Mesenchymal stem cell (in vitro differentiated cells and primary cell): ENCODE measurements around the gene IL1RL2.

ENCODE experiments used
- DNase-seq: peaks from one replicate; pipeline ENCODE4 v3.0.0-alpha.2; 2013
- H2AFZ ChIP-seq: one replicate; pipeline ENCODE4 v1.6.1; 2013; ENCODE audit warnings: low read depth, mild to moderate bottlenecking, control low read depth, inconsistent platforms, low read length, moderate library complexity
- H2AK5ac ChIP-seq: 2 replicates; pipeline ENCODE4 v1.6.1; 2013; ENCODE audit warnings: low read length, moderate library complexity, mild to moderate bottlenecking, inconsistent platforms; ENCODE audit not compliant: severe bottlenecking
- H2BK120ac ChIP-seq: one replicate; pipeline ENCODE4 v1.6.1; 2013; ENCODE audit warnings: low read depth, mild to moderate bottlenecking, inconsistent platforms, low read length, moderate library complexity
- H2BK12ac ChIP-seq, 2 experiments: one replicate each; pipeline ENCODE4 v1.6.1; 2013; ENCODE audit warnings: inconsistent platforms in 2 of 2, low read length in 2 of 2, mild to moderate bottlenecking in 2 of 2, moderate library complexity in 2 of 2, control low read depth in 1 of 2
- H2BK15ac ChIP-seq: one replicate; pipeline ENCODE4 v1.6.1; 2013; ENCODE audit warnings: mild to moderate bottlenecking, low read depth, inconsistent platforms; ENCODE audit not compliant: poor library complexity, severe bottlenecking
- H2BK5ac ChIP-seq: 2 replicates; pipeline ENCODE4 v1.6.1; 2013; ENCODE audit warnings: low read depth, mild to moderate bottlenecking, low read length, control low read depth, inconsistent platforms; ENCODE audit not compliant: poor library complexity, severe bottlenecking
- H3K14ac ChIP-seq, 2 experiments: one replicate each; pipeline ENCODE4 v1.6.1; 2013; ENCODE audit warnings: inconsistent platforms in 2 of 2, low read length in 2 of 2, control low read depth in 1 of 2, mild to moderate bottlenecking in 1 of 2, moderate library complexity in 1 of 2
- H3K18ac ChIP-seq, 2 experiments: one replicate each; pipeline ENCODE4 v1.6.1; 2013; ENCODE audit warnings: inconsistent platforms in 2 of 2, low read length in 2 of 2, control low read depth in 1 of 2, low read depth in 1 of 2, mild to moderate bottlenecking in 1 of 2
- H3K23ac ChIP-seq, 2 experiments: one replicate each; pipeline ENCODE4 v1.6.1; 2013; ENCODE audit warnings: inconsistent platforms in 2 of 2, low read length in 2 of 2, mild to moderate bottlenecking in 2 of 2, moderate library complexity in 2 of 2, control low read depth in 1 of 2
- H3K27ac ChIP-seq: 2 replicates; pipeline ENCODE4 v1.5.1; 2013; ENCODE audit warnings: mild to moderate bottlenecking, moderate library complexity, low read length, control low read depth, inconsistent platforms; ENCODE audit not compliant: poor library complexity, severe bottlenecking
- H3K27me3 ChIP-seq, 2 experiments: 2 replicates each; pipeline versions ENCODE4 v1.6.1 to v1.7.0; 2013; ENCODE audit warnings: low read length in 2 of 2, mild to moderate bottlenecking in 2 of 2, moderate library complexity in 2 of 2, control low read depth in 1 of 2, inconsistent platforms in 1 of 2; ENCODE audit not compliant: control insufficient read depth in 1 of 2, insufficient read depth in 1 of 2
- H3K36me3 ChIP-seq, 2 experiments: 2 replicates each; pipeline versions ENCODE4 v1.6.1 to v1.7.0; 2013; ENCODE audit warnings: low read length in 2 of 2, control low read depth in 1 of 2, inconsistent platforms in 1 of 2, low read depth in 1 of 2, mild to moderate bottlenecking in 1 of 2; ENCODE audit not compliant: insufficient read depth in 2 of 2, control insufficient read depth in 1 of 2
- H3K4ac ChIP-seq, 2 experiments: one replicate each; pipeline ENCODE4 v1.6.1; 2013; ENCODE audit warnings: inconsistent platforms in 2 of 2, low read length in 2 of 2, mild to moderate bottlenecking in 2 of 2, moderate library complexity in 2 of 2, control low read depth in 1 of 2, low read depth in 1 of 2
- H3K4me1 ChIP-seq: 2 replicates; pipeline ENCODE4 v1.6.1; 2013; ENCODE audit warnings: low read depth, low read length, control low read depth; ENCODE audit not compliant: control insufficient read depth, insufficient read depth
- H3K4me2 ChIP-seq: 2 replicates; pipeline ENCODE4 v1.6.1; 2013; ENCODE audit warnings: low read length, mild to moderate bottlenecking, inconsistent platforms; ENCODE audit not compliant: poor library complexity, severe bottlenecking
- H3K4me3 ChIP-seq, 2 experiments: 2 replicates each; pipeline versions ENCODE4 v1.5.1 to v1.7.0; 2013; ENCODE audit warnings: low read length in 2 of 2, mild to moderate bottlenecking in 2 of 2, control low read depth in 1 of 2, low read depth in 1 of 2; ENCODE audit not compliant: insufficient read depth in 1 of 2
- H3K79me1 ChIP-seq: replicated peaks from 2 replicates; pipeline ENCODE4 v1.6.1; 2013; ENCODE audit warnings: mild to moderate bottlenecking, control low read depth, low read length, inconsistent platforms; ENCODE audit not compliant: poor library complexity, severe bottlenecking
- H3K9ac ChIP-seq: 2 replicates; pipeline ENCODE4 v1.7.0; 2013; ENCODE audit warnings: mild to moderate bottlenecking, low read length, moderate library complexity
- H3K9me3 ChIP-seq: 2 replicates; pipeline ENCODE4 v1.7.0; 2013; ENCODE audit warnings: mild to moderate bottlenecking, low read length; ENCODE audit not compliant: control insufficient read depth
- H4K8ac ChIP-seq: one replicate; pipeline ENCODE4 v1.6.1; 2013; ENCODE audit warnings: inconsistent platforms, mild to moderate bottlenecking, low read length, moderate library complexity
- H4K91ac ChIP-seq: one replicate; pipeline ENCODE4 v1.6.1; 2013; ENCODE audit warnings: mild to moderate bottlenecking, low read length, inconsistent platforms
- WGBS: methylation state at CpG from one replicate; pipeline ENCODE4 v1.1.7; 2013; ENCODE audit warnings: mixed read lengths; 5-methylcytosine and 5-hydroxymethylcytosine counted together

IL1RL2 gene

GRCh38 chr2:102235491-102235890 lies 48.7 kb downstream of the IL1RL2 start:
- H3K27ac ChIP-seq, result no peak overlapping the region
- H2BK120ac ChIP-seq, result peak overlapping the region; percentile 77
- peak overlapping the region; percentile 1 to 79 for H3K18ac ChIP-seq
- peak overlapping the region; percentile 3 for H2AFZ ChIP-seq
- H2BK5ac ChIP-seq, result no peak overlapping the region
- H4K91ac ChIP-seq, result peak overlapping the region; percentile 77
- peak overlapping the region; percentile 29 for H4K8ac ChIP-seq
- peak overlapping the region; percentile 91 to 96 for H2BK12ac ChIP-seq
- H3K9ac ChIP-seq, result no peak overlapping the region
- no peak overlapping the region for H2AK5ac ChIP-seq
- no peak overlapping the region for H3K14ac ChIP-seq
- peak; percentile 67 for DNase-seq
- H3K27me3 ChIP-seq, result no peaks in the 10 kb centered on the region
- H3K4me1 ChIP-seq, result peaks cover 4% of the 10 kb centered on the region
- H3K4ac ChIP-seq, result peak overlapping the region; percentile 42 to 54
- peak overlapping the region; percentile 29 for H2BK15ac ChIP-seq
- 75% methylated on average over 5 of the region's 5 CpGs for WGBS
- H3K9me3 ChIP-seq, result no peaks in the 10 kb centered on the region
- no peak overlapping the region for H3K23ac ChIP-seq
- H3K79me1 ChIP-seq, result no peaks in the 10 kb centered on the region
- peaks cover 0 to 12% of the 10 kb centered on the region in 2 experiments for H3K36me3 ChIP-seq
- H3K4me2 ChIP-seq, result no peak overlapping the region
- no peak overlapping the region for H3K4me3 ChIP-seq

- Histone ChIP-seq H2BK5ac (no peak overlapping the region), H2BK120ac (no peak overlapping the region), H3K36me3 (peaks cover 0 to 12% of the 10 kb centered on the region in 2 experiments), H3K4me3 (no peak overlapping the region), H3K27ac (no peak overlapping the region), H3K4me1 (peaks cover 4% of the 10 kb centered on the region), H2BK15ac (no peak overlapping the region), H3K23ac (no peak overlapping the region), H4K8ac (peak overlapping the region; percentile 89), H3K4me2 (no peak overlapping the region), H2BK12ac (peak overlapping the region; percentile 96 to 98), H3K9me3 (no peaks in the 10 kb centered on the region), H3K18ac (peak overlapping the region; percentile 5 to 84), H2AFZ (no peak overlapping the region), H4K91ac (peak overlapping the region; percentile 96), H2AK5ac (no peak overlapping the region), H3K79me1 (no peaks in the 10 kb centered on the region), H3K9ac (no peak overlapping the region), H3K14ac (peak overlapping the region in 1 of 2 experiments; percentile 8), H3K4ac (peak overlapping the region; percentile 39 to 75), H3K27me3 (no peaks in the 10 kb centered on the region)
- WGBS, result 90% methylated on average over 5 of the region's 5 CpGs
- no peak for DNase-seq
Observed at GRCh38 chr2:102236132-102236531, 49.3 kb downstream of the IL1RL2 start.

GRCh38 chr2:102237176-102237575 lies 50.4 kb downstream of the IL1RL2 start:
- Histone ChIP-seq H2BK120ac (peak overlapping the region; percentile 94), H3K18ac (peak overlapping the region; percentile 58 to 88), H3K23ac (no peak overlapping the region), H2BK15ac (peak overlapping the region; percentile 44), H4K8ac (peak overlapping the region; percentile 64), H2BK12ac (peak overlapping the region; percentile 99 to 100), H3K4me3 (no peak overlapping the region), H3K27me3 (no peaks in the 10 kb centered on the region), H3K4me1 (peaks cover 4% of the 10 kb centered on the region), H2BK5ac (no peak overlapping the region), H3K9me3 (no peaks in the 10 kb centered on the region), H2AFZ (no peak overlapping the region), H3K36me3 (peaks cover 0 to 12% of the 10 kb centered on the region in 2 experiments), H3K14ac (no peak overlapping the region), H4K91ac (peak overlapping the region; percentile 96), H3K79me1 (no peaks in the 10 kb centered on the region), H3K9ac (no peak overlapping the region), H3K27ac (no peak overlapping the region), H3K4ac (peak overlapping the region; percentile 34 to 86), H3K4me2 (no peak overlapping the region), H2AK5ac (no peak overlapping the region)
- WGBS, result 99% methylated on average over 11 of the region's 11 CpGs
- no peak for DNase-seq

GRCh38 chr2:102238039-102238756 lies 51.4 kb downstream of the IL1RL2 start:
- Histone ChIP-seq H3K23ac (no peak overlapping the region), H3K4me2 (no peak overlapping the region), H3K18ac (peak overlapping the region; percentile 82 to 86), H4K8ac (peak overlapping the region; percentile 83), H3K36me3 (peaks cover 0 to 12% of the 10 kb centered on the region in 2 experiments), H3K4me3 (no peak overlapping the region), H2AFZ (peak overlapping the region; percentile 7), H4K91ac (peak overlapping the region; percentile 95), H3K79me1 (no peaks in the 10 kb centered on the region), H2BK12ac (peak overlapping the region; percentile 91 to 98), H3K9me3 (no peaks in the 10 kb centered on the region), H3K4ac (peak overlapping the region in 1 of 2 experiments; percentile 45), H3K27me3 (no peaks in the 10 kb centered on the region), H3K9ac (peak overlapping the region; percentile 6), H2BK15ac (peak overlapping the region; percentile 75), H2BK120ac (peak overlapping the region; percentile 88), H3K14ac (peak overlapping the region in 1 of 2 experiments; percentile 62), H3K27ac (no peak overlapping the region), H2BK5ac (no peak overlapping the region), H2AK5ac (no peak overlapping the region), H3K4me1 (peaks cover 4% of the 10 kb centered on the region)
- WGBS, result 81% methylated on average over 7 of the region's 10 CpGs
- peak; percentile 86 for DNase-seq
